D721Med (cell line): ENCODE data around the gene C16orf46.
A peak's percentile ranks its signal among the peaks of the same experiment; 100 is the strongest.

Source experiments
- DNase-seq: peaks from one replicate; pipeline ENCODE4 v3.0.0; 2011; ENCODE audit warnings: low spot score; ENCODE audit not compliant: insufficient read length
- FAIRE-seq: peaks from 2 replicates; lab custom pipeline; 2011; peaks lifted over from hg19 to GRCh38; lab: Jason Lieb, UNC
- CTCF ChIP-seq: IDR thresholded peaks from 2 replicates; pipeline ENCODE4 v1.5.1; 2012; ENCODE audit warnings: mild to moderate bottlenecking, control low read depth; ENCODE audit not compliant: insufficient read depth; ENCODE audit errors: missing control alignments

C16orf46 gene

GRCh38 chr16:81095953-81096714 is 19.1 kb upstream of the C16orf46 start, which contains the start of gene GCSH:
Gene GCSH, minus strand, starts transcription at chr16:81096395. Its CDS starts 117 bp downstream, at chr16:81096278.
- TF ChIP-seq CTCF, result no peak
- no peak for FAIRE-seq
- peak; percentile 48 for DNase-seq

- no peak for DNase-seq
- no peak for TF ChIP-seq CTCF
- no peak for FAIRE-seq
Measured at GRCh38 chr16:81095653-81095952, 18.6 kb upstream of the C16orf46 start.

- no peak for TF ChIP-seq CTCF
- no peak for FAIRE-seq
- no peak for DNase-seq
Measured at GRCh38 chr16:81094771-81095251, 17.8 kb upstream of the C16orf46 start.

GRCh38 chr16:81088836-81089235 is 11.8 kb upstream of the C16orf46 start:
- TF ChIP-seq CTCF, result no peak
- no peak for FAIRE-seq
- no peak for DNase-seq

GRCh38 chr16:81081014-81081413 is 4.0 kb upstream of the C16orf46 start:
- DNase-seq (no peak), FAIRE-seq (no peak)
- no peak for TF ChIP-seq CTCF

- no peak for DNase-seq
- TF ChIP-seq CTCF, result no peak
- no peak for FAIRE-seq
Measured at GRCh38 chr16:81080233-81080632, 3.2 kb upstream of the C16orf46 start.

GRCh38 chr16:81076566-81077075 is 417 bp downstream of the C16orf46 start:
- DNase-seq, result peak; percentile 21
- TF ChIP-seq CTCF, result no peak
- FAIRE-seq, result no peak
